ENCODE results near the gene LYST. TPM values are rescaled to one million over a fixed set of nuclear protein-coding genes. Genes with fewer than 3 reads are reported as not detected.

LYST gene
- total and polyA plus RNA-seq, 10 of the 15 experiments (the other 5 are each of a cell fraction or from before 2014, with no cell fraction given): 3.3 to 28.1 (median 5.6) TPM

DNA sequence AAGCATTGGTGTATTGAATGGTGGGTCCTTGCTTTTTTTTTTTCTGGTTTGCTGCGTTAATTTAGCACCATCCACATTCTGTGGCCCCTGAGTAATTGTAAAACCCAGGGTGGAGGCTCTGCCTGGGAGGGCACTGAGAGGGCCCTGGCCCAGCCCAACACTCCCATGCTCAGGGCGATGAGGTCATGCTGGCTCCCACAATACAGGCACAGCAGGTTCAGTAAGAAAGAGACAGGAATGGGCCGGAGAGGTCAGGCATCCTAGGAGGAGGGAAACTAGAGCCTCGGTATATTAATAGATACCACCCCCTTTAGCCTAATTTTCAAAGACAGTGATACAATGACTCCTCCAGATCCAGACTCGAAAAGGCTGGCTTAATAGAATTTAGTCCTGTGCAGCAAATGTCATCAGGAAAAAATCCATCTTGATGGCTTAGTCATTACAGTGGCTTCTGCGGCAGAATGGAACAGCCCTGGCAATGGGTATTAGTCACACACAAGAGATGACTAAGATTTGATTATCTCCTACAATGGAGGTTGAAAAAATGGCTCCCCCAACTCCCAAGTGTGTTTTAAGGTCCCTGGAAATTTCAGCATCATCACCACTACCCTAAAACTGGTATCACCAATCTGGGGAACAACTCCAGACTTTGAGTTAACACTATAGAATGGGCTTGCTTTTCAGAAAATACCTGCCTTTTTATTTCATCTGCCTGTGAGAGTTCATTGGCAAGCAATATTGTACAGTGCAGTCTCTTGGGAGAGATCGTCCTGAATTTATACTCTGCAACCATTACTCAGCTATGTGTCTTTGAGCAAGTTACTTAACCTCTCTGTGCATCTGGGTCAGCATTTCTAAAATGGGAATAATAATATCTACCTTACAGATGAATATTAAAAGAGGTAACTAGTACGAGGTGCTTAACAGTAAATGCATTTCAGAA is 43.9 kb upstream of the LYST start (continued):
- TF ChIP-seq, protein P1, sequence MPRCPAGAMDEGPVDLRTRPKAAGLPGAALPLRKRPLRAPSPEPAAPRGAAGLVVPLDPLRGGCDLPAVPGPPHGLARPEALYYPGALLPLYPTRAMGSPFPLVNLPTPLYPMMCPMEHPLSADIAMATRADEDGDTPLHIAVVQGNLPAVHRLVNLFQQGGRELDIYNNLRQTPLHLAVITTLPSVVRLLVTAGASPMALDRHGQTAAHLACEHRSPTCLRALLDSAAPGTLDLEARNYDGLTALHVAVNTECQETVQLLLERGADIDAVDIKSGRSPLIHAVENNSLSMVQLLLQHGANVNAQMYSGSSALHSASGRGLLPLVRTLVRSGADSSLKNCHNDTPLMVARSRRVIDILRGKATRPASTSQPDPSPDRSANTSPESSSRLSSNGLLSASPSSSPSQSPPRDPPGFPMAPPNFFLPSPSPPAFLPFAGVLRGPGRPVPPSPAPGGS (IDR thresholded peaks at IDR 0.05; ENCODE audit: borderline replicate concordance, insufficient read depth, low read depth, low read length, poor library complexity, severe bottlenecking): no peak
- TF ChIP-seq IKZF1 (conservative IDR thresholded peaks at IDR 0.05): peak; percentile 22; the same call in 1 of the 2 replicates

DNA sequence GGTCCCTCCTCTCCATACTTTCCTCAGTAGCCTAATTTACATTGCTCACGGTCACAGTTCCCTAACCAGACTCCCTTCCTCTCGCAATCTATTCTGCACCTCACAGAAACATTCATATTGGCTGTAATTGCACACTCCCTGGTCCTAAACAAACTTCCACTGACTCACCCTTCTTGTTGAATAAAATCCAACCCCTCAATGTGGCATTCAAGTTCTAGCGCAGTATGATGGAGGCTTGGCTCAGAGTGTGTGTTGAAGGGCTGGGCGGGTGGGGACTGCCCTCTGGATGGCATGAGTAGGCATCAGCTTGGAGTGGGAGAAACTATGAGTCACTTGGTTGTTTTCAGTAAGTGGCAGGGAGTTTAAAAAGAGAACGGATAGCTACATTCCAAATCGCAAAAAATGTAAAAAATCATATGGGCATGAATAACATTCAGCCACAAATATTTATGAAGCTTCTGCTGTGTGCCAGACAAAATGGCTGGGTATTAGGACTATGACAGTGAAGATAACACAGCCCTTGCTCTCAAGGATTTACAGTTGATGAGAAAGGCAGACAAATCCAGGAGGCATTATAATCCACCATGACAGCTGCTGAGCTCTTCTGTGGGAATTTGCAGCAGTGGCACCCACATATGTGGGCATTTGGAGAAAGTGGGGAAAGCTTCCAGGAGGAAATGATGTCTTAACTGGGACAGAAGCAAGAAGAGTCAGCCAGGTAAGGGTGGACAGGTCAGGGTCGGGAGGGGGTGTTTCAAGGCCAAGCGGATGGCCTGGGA is 42.2 kb upstream of the LYST start:
- CTCF ChIA-PET: interaction anchor here (0.9 to 1.4 kb wide), 3 partner anchors 9 to 67 kb away, joined by 3 to 4 read pairs (median 3); no protein-coding TSS in a partner anchor
- SMC1A ChIA-PET (ENCODE audit: uncharacterized antibody, unreplicated experiment): interaction anchor here (0.7 to 1.3 kb wide), 3 partner anchors 8 to 66 kb away, joined by 3 read pairs; no protein-coding TSS in a partner anchor
- Histone ChIP-seq H3K9me3 (replicated peaks; ENCODE audit: control insufficient read depth, insufficient read depth, low read length) (no peaks in the 10 kb centered on the region), H3K79me2 (ENCODE audit: control insufficient read depth, insufficient read depth, low read length) (no peaks in the 10 kb centered on the region), H3K4me1 (ENCODE audit: control insufficient read depth, insufficient read depth, low read length) (peaks cover 4% of the 10 kb centered on the region; the same call in 1 of the 2 replicates), H3K4me3 (no peak overlapping the region), H4K20me1 (ENCODE audit: control insufficient read depth, insufficient read depth) (no peaks in the 10 kb centered on the region), H3K27me3 (replicated peaks in 1 of 2; ENCODE audit: control insufficient read depth in 2 of 2, insufficient read depth in 2 of 2, low read length in 1 of 2) (no peaks in the 10 kb centered on the region), H3K4me2 (ENCODE audit: control insufficient read depth, insufficient read depth) (no peak overlapping the region), H2AFZ (ENCODE audit: control insufficient read depth, low read depth, low read length) (no peak overlapping the region), H3K9ac (ENCODE audit: control insufficient read depth, insufficient read depth, low read length) (no peak overlapping the region), H3K36me3 (ENCODE audit: control insufficient read depth in 2 of 2, insufficient read depth in 2 of 2, low read length in 1 of 2) (no peaks in the 10 kb centered on the region), H3K27ac (ENCODE audit: control insufficient read depth, insufficient read depth) (no peak overlapping the region)
- intact Hi-C loops (cut with micrococcal nuclease; ENCODE audit: unreplicated experiment) (no loop called here), in situ Hi-C loops (cut with MboI) (no loop called here)
- no peak for FAIRE-seq
- WGBS (ENCODE audit: insufficient coverage, insufficient replicate concordance, low lambda C conversion rate, missing lambda C conversion rate): 85% methylated on average over 8 of the region's 8 CpGs
- ATAC-seq: no peak
- DNase-seq (ENCODE audit: low read depth, low spot score): no peak
- BruUV-seq (replicated peaks): no TSS peak
- RAD21 ChIA-PET (ENCODE audit: unreplicated experiment): interaction anchor here (1.2 kb wide), 1 partner anchor 11 kb away, joined by 4 read pairs; no protein-coding TSS in a partner anchor
- TF ChIP-seq EZH2 (IDR thresholded peaks at IDR 0.05; ENCODE audit: borderline replicate concordance, control insufficient read depth, low read depth, low read length) (no peak), NR2C2 (IDR thresholded peaks at IDR 0.05; ENCODE audit: borderline replicate concordance, control insufficient read depth, insufficient read length, low read depth) (no peak), KAT2A (conservative IDR thresholded peaks at IDR 0.05; ENCODE audit: control insufficient read depth, low read depth, low read length) (no peak), MEF2A (IDR thresholded peaks at IDR 0.05; ENCODE audit: insufficient read depth, low read depth, low read length) (no peak), SUZ12 (IDR thresholded peaks at IDR 0.05; ENCODE audit: unreplicated experiment) (no peak)
- POLR2A ChIA-PET: interaction anchor here (0.7 to 1.6 kb wide), 2 partner anchors 11 to 46 kb away, joined by 3 to 4 read pairs; no protein-coding TSS in a partner anchor
